Mucosa of descending colon (tissue), 3 donors: ENCODE results near the gene RRAGD. TPM values are rescaled to one million over a fixed set of nuclear protein-coding genes. Genes with fewer than 3 reads are reported as not detected.

ENCODE experiments used
- ATAC-seq: fragments of 200-7000 bp; cut with Tn5 transposase; one replicate; pipeline ENCODE4 v1.9.1; 2020; ENCODE audit warnings: mild to moderate bottlenecking, moderate library complexity
- DNase-seq, 3 donors: peaks; one replicate each; pipeline ENCODE4 v3.0.0-alpha.2; 2020
- H3K36me3 ChIP-seq: fragments of 200-600 bp; one replicate; pipeline ENCODE4 v1.8.0; 2021; ENCODE audit warnings: low read depth, mild to moderate bottlenecking
- H3K4me1 ChIP-seq: fragments of 200-600 bp; one replicate; pipeline ENCODE4 v1.8.0; 2021; ENCODE audit warnings: low read depth, mild to moderate bottlenecking
- H3K4me3 ChIP-seq: fragments of 200-600 bp; one replicate; pipeline ENCODE4 v1.8.0; 2021; ENCODE audit warnings: mild to moderate bottlenecking
- H3K9me3 ChIP-seq: fragments of 200-600 bp; one replicate; pipeline ENCODE4 v1.8.0; 2021; ENCODE audit warnings: mild to moderate bottlenecking
- CTCF ChIP-seq: fragments of 200-600 bp; IDR thresholded peaks from one replicate; pipeline ENCODE4 v1.8.0; 2022; ENCODE audit warnings: antibody characterized with exemption, mild to moderate bottlenecking
- intact Hi-C, 2 donors: fragments of 100-400 bp; cut with DNase I in 1 of 2; cut with micrococcal nuclease in 1 of 2; formaldehyde crosslinking; loops; one replicate each; pipeline versions ENCODE4 v1.11.0 to v1.11.1; 2022; cut with DNase I, micrococcal nuclease
- total RNA-seq, 3 donors: library from RNA; stranded (reverse); fragmentation: NEBNext Ultra II Directional in 2 of 3; extraction: Animal tissue kit (Norgen Biotek cat#: 25700) in 2 of 3; gene quantifications; one replicate each; pipeline versions ENCODE4 v1.2.1 to v1.2.4, GENCODE V29; 2021 to 2023
- donor health status: DM: no; HTN: no; CAD: no; lungs with moderate emphysema.
- donor health status: DM: no; HTN: no; CAD: no.
- donor health status: DM: no; HTN: yes; CAD: no.

RRAGD gene
- total RNA-seq, 3 donors from 2014 or later = 3.2 to 17.6 (median 4.0) TPM

- ATAC-seq (no peak), DNase-seq (no peak)
- Histone ChIP-seq H3K9me3 (no peaks in the 10 kb centered on the region), H3K4me3 (no peak overlapping the region), H3K4me1 (no peaks in the 10 kb centered on the region), H3K36me3 (no peaks in the 10 kb centered on the region)
- intact Hi-C loops = no loop called here
- TF ChIP-seq CTCF = no peak
Measured at GRCh38 chr6:89364586-89364985, 47.5 kb downstream of the RRAGD start.

GRCh38 chr6:89361171-89361570 lies 50.9 kb downstream of the RRAGD start:
- Histone ChIP-seq H3K4me1 (no peaks in the 10 kb centered on the region), H3K9me3 (no peaks in the 10 kb centered on the region), H3K36me3 (no peaks in the 10 kb centered on the region), H3K4me3 (no peak overlapping the region)
- ATAC-seq = no peak
- no peak for DNase-seq
- intact Hi-C loops = no loop called here
- no peak for TF ChIP-seq CTCF

- intact Hi-C loops = no loop called here
Measured at GRCh38 chr6:89360415-89360999, 51.6 kb downstream of the RRAGD start.

GRCh38 chr6:89359561-89359960 lies 52.5 kb downstream of the RRAGD start:
- intact Hi-C loops = no loop called here
- H3K9me3 ChIP-seq = no peaks in the 10 kb centered on the region
- no peaks in the 10 kb centered on the region for H3K36me3 ChIP-seq
- ATAC-seq (no peak), DNase-seq (no peak)
- no peaks in the 10 kb centered on the region for H3K4me1 ChIP-seq
- TF ChIP-seq CTCF = no peak
- no peak overlapping the region for H3K4me3 ChIP-seq

More at GRCh38 chr6:89360415-89360999, 51.6 kb downstream of the RRAGD start:
- Histone ChIP-seq H3K4me3 (no peak overlapping the region), H3K4me1 (no peaks in the 10 kb centered on the region), H3K36me3 (no peaks in the 10 kb centered on the region), H3K9me3 (no peaks in the 10 kb centered on the region)
- DNase-seq (no peak), ATAC-seq (no peak)
- TF ChIP-seq CTCF = no peak

GRCh38 chr6:89357390-89357789 lies 54.7 kb downstream of the RRAGD start:
- no peaks in the 10 kb centered on the region for H3K9me3 ChIP-seq
- ATAC-seq (no peak), DNase-seq (no peak)
- no peak for TF ChIP-seq CTCF
- intact Hi-C loops = no loop called here
- no peak overlapping the region for H3K4me3 ChIP-seq
- no peaks in the 10 kb centered on the region for H3K4me1 ChIP-seq
- H3K36me3 ChIP-seq = no peaks in the 10 kb centered on the region

GRCh38 chr6:89356642-89357170 lies 55.4 kb downstream of the RRAGD start:
- intact Hi-C loops = no loop called here
- Histone ChIP-seq H3K36me3 (no peaks in the 10 kb centered on the region), H3K9me3 (no peaks in the 10 kb centered on the region), H3K4me1 (no peaks in the 10 kb centered on the region), H3K4me3 (no peak overlapping the region)
- TF ChIP-seq CTCF = no peak
- DNase-seq (no peak), ATAC-seq (no peak)
